K562 (cell line): ENCODE data around the gene MYOM1. TPM values are rescaled to one million over a fixed set of nuclear protein-coding genes. Genes with fewer than 3 reads are reported as not detected.

Experiments used
- ATF2 ChIP-seq: sonication (generic); formaldehyde crosslinking; IDR thresholded peaks from 2 replicates; pipeline ENCODE4 v1.8.1; 2022; ENCODE audit warnings: missing genetic modification reagents
- E2F1 ChIP-seq: sonication (generic); formaldehyde crosslinking; IDR thresholded peaks from 2 replicates; pipeline ENCODE4 v1.8.1; 2023; ENCODE audit warnings: mild to moderate bottlenecking, missing genetic modification reagents, moderate library complexity
- FUS ChIP-seq: fragments of 200-400 bp; formaldehyde crosslinking; optimal IDR thresholded peaks from 2 replicates; pipeline ENCODE3; 2017; ENCODE audit warnings: low read depth, low read length
- GATAD2B ChIP-seq: fragments of 450-650 bp; IDR thresholded peaks from 2 replicates; pipeline ENCODE4 v1.6.1; 2017; ENCODE audit warnings: mild to moderate bottlenecking, borderline replicate concordance
- HBP1 ChIP-seq: fragments of 450-650 bp; formaldehyde crosslinking; IDR thresholded peaks from 2 replicates; pipeline ENCODE4 v1.4.0; 2022; ENCODE audit warnings: missing genetic modification characterization
- HDAC1 ChIP-seq, 2 experiments: fragments of 450-650 bp; IDR thresholded peaks; 2 replicates each; pipeline ENCODE4 v1.6.1; 2016 to 2017; ENCODE audit warnings: inconsistent platforms in 1 of 2, mild to moderate bottlenecking in 1 of 2, moderate library complexity in 1 of 2
- HOMEZ ChIP-seq: fragments of 250-450 bp; sonication (Bioruptor Pico); IDR thresholded peaks from 2 replicates; pipeline ENCODE4 v1.4.0; 2020; ENCODE audit warnings: mild to moderate bottlenecking, moderate library complexity
- KDM1A ChIP-seq, 2 experiments: fragments of 450-650 bp; IDR thresholded peaks; 2 replicates each; pipeline ENCODE4 v1.6.1; 2016; ENCODE audit warnings: mild to moderate bottlenecking in 2 of 2
- KLF6 ChIP-seq: fragments of 250-450 bp; sonication (Bioruptor Pico); IDR thresholded peaks from 2 replicates; pipeline ENCODE4 v1.4.0; 2020; ENCODE audit warnings: mild to moderate bottlenecking, moderate library complexity, borderline replicate concordance
- MNT ChIP-seq, 2 experiments: fragments of 450-650 bp; conservative IDR thresholded peaks; 2 replicates each; pipeline ENCODE4 v1.6.1; 2017; ENCODE audit warnings: mild to moderate bottlenecking in 2 of 2, moderate library complexity in 2 of 2
- MYBL2 ChIP-seq, 2 experiments: fragments of 450-650 bp in 1 of 2; sonication (generic) in 1 of 2; formaldehyde crosslinking in 1 of 2; IDR thresholded peaks; 2 replicates each; pipeline versions ENCODE4 v1.6.1 to v1.8.1; 2017 to 2022; ENCODE audit warnings: borderline replicate concordance in 1 of 2, inconsistent platforms in 1 of 2, low read depth in 1 of 2, mild to moderate bottlenecking in 1 of 2, missing genetic modification reagents in 1 of 2, moderate library complexity in 1 of 2
- NR3C1 ChIP-seq: sonication (generic); formaldehyde crosslinking; IDR thresholded peaks from 2 replicates; pipeline ENCODE4 v1.8.1; 2022; ENCODE audit warnings: missing genetic modification reagents
- NUFIP1 ChIP-seq: fragments of 450-650 bp; IDR thresholded peaks from 2 replicates; pipeline ENCODE4 v1.6.1; 2018; ENCODE audit not compliant: partially characterized antibody
- PKNOX1 ChIP-seq: fragments of 450-650 bp; IDR thresholded peaks from 2 replicates; pipeline ENCODE4 v1.6.1; 2016
- PREB ChIP-seq: sonication (generic); formaldehyde crosslinking; IDR thresholded peaks from 2 replicates; pipeline ENCODE4 v1.8.1; 2023; ENCODE audit warnings: mild to moderate bottlenecking, missing genetic modification reagents
- ZNF551 ChIP-seq: fragments of 250-450 bp; sonication (Bioruptor Pico); IDR thresholded peaks from 2 replicates; pipeline ENCODE4 v1.5.0; 2021; ENCODE audit warnings: mild to moderate bottlenecking, moderate library complexity
- polyA plus RNA-seq, 8 experiments: library from polyadenylated mRNA; depleted of rRNA in 4 of 8; stranded (reverse) in 5 of 8; unstranded in 3 of 8; fragments of >200 nt; fragmentation: Nextera tagmentation in 2 of 8; fragmentation: Illumina TruSeq in 1 of 8; extraction: Ambion mirVana in 2 of 8; extraction: Trizol in 1 of 8; gene quantifications; 2 replicates each; pipeline versions ENCODE4 v1.2.1 to v1.2.3, GENCODE V29; 2011 to 2014; ENCODE audit warnings: inconsistent platforms in 1 of 8, missing spikeins in 1 of 8
- total RNA-seq, 7 experiments: library from RNA; depleted of rRNA in 6 of 7; stranded (reverse); fragments of >200 nt in 6 of 7; fragmentation: Illumina TruSeq in 2 of 7; extraction: Trizol in 2 of 7; gene quantifications; 2 replicates each; pipeline versions ENCODE4 v1.2.1 to v1.2.3, GENCODE V29; 2011 to 2021; ENCODE audit warnings: low replicate concordance in 1 of 7

MYOM1 gene
- total and polyA plus RNA-seq, 9 of the 15 experiments (the other 6 are each of a cell fraction or from before 2014, with no cell fraction given): 0.01 to 0.62 (median 0.25) TPM

- TF ChIP-seq GATAD2B (no peak), KDM1A (IDR thresholded peaks at IDR 0.05) (no peak), ZNF551 (CRISPR knock-in tag) (no peak), PREB (CRISPR knock-in tag) (no peak), NUFIP1 (no peak), MNT (conservative IDR thresholded peaks at IDR 0.05) (no peak), KLF6 (CRISPR knock-in tag) (no peak), NR3C1 (peak; percentile 41; the same call in 1 of the 2 replicates), HBP1 (CRISPR knock-in tag) (no peak), PKNOX1 (no peak), HOMEZ (CRISPR knock-in tag) (no peak), HDAC1 (IDR thresholded peaks at IDR 0.05) (peak in 1 of 2 experiments; percentile 30; a peak in 1 of 4 replicates), FUS (peak; percentile 6), MYBL2 (IDR thresholded peaks at IDR 0.05; ENCODE audit: low read depth) (no peak), MYBL2 (CRISPR knock-in tag; IDR thresholded peaks at IDR 0.05; ENCODE audit: borderline replicate concordance) (no peak), ATF2 (no peak), E2F1 (no peak)
Measured at GRCh38 chr18:3262234-3263131, 42.7 kb upstream of the MYOM1 start (continued).
